ENCODE measurements around the gene SLC8A2. TPM values are rescaled to one million over a fixed set of nuclear protein-coding genes. Genes with fewer than 3 reads are reported as not detected.
"Not testable (repeated sequence)": the region's sequence is repeated elsewhere in the genome, so short reads cannot be mapped to it uniquely, and the experiment has no call there.

Gene SLC8A2
- total and polyA plus RNA-seq, 9 donors: 0.07 to 1.3 (median 0.39) TPM; not detected in 3

DNA sequence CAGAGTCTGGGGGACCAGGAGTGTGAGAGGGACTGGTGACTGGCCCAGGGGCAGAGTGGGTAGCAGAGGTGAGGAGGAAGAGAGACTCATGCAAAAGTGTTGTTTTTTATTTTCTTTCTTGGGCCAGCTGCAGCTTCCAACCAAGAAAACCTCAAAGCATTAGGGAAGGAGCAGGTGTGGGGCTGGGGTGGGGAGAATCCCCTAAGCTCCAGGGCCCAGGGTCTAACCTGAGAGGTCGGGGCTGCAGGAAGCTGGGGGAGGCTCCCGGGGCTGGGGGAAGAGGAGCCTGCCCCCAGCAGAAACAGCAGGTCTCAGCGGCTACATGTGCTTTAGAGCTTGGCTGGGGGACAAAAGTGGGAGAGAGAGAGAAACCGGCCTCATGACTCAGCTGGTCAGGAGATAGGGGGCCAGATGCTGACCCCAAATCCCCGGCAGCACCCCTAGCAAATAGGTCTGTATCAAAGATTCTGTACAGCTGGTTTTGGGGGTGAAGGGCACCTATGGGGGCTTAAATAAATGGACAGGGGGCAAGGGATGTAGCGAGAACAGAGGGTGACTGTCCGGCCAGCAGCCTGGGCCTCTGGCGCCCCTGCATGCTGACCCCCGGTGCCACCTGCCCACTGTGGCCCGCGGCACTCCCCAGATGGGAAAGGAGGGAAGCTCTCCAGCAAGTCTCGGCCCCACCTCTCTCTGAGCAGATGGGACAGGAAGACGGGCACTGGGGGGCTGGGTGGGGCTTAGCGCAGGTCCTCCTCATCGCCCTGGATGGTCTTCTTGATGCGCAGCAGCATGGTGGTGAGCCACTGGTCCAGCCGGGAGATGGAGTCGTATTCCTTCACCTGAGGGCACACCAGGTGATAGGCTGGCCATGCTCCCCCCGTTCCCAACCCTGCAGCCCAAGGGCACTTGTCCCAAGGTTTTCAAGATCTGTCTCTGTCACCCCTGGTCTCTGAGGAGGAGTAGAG is 16.1 kb upstream of the SLC8A2 start:
- no peaks in the 10 kb centered on the region for H3K9me3 ChIP-seq
- no peak overlapping the region for H3K4me3 ChIP-seq
- 67 to 72% (median 68%) methylated on average over 19 of the region's 19 CpGs for WGBS, 3 donors
- no peaks in the 10 kb centered on the region for H3K27me3 ChIP-seq
- peaks cover 3% of the 10 kb centered on the region for H3K4me1 ChIP-seq (ENCODE audit: insufficient read depth)
- no peaks in the 10 kb centered on the region for H3K36me3 ChIP-seq
- TF ChIP-seq EP300 (IDR thresholded peaks at IDR 0.05) (no peak), POLR2A (IDR thresholded peaks at IDR 0.05) (no peak)
- TF ChIP-seq, protein P1, sequence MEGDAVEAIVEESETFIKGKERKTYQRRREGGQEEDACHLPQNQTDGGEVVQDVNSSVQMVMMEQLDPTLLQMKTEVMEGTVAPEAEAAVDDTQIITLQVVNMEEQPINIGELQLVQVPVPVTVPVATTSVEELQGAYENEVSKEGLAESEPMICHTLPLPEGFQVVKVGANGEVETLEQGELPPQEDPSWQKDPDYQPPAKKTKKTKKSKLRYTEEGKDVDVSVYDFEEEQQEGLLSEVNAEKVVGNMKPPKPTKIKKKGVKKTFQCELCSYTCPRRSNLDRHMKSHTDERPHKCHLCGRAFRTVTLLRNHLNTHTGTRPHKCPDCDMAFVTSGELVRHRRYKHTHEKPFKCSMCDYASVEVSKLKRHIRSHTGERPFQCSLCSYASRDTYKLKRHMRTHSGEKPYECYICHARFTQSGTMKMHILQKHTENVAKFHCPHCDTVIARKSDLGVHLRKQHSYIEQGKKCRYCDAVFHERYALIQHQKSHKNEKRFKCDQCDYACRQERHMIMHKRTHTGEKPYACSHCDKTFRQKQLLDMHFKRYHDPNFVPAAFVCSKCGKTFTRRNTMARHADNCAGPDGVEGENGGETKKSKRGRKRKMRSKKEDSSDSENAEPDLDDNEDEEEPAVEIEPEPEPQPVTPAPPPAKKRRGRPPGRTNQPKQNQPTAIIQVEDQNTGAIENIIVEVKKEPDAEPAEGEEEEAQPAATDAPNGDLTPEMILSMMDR (IDR thresholded peaks at IDR 0.05): no peak
- no peak for DNase-seq
- intact Hi-C loops (cut with DNase I): no loop called here
- H3K27ac ChIP-seq: no peak overlapping the region

DNA sequence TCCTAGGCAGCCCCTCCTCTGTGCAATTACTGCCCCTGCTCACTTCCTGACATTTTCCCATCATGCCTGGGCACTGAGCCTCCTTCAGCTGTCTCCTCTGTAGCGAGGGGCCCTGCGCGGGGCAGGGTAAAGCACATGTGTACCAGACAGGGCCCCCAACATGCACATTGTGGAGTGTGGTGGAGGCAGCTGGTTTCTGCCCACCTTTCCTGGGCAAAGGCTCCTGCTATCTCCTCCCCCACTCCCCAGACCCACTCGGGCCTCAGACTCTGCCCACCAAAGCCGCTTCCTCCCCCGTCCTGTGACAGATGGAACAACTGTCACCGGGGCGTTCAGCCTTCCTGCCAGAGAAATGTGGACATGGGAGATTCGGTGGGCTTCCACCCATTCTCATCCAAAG is 15.2 kb upstream of the SLC8A2 start:
- WGBS, 3 donors: 63 to 69% (median 68%) methylated on average over 9 of the region's 9 CpGs
- H3K36me3 ChIP-seq: no peaks in the 10 kb centered on the region

DNA sequence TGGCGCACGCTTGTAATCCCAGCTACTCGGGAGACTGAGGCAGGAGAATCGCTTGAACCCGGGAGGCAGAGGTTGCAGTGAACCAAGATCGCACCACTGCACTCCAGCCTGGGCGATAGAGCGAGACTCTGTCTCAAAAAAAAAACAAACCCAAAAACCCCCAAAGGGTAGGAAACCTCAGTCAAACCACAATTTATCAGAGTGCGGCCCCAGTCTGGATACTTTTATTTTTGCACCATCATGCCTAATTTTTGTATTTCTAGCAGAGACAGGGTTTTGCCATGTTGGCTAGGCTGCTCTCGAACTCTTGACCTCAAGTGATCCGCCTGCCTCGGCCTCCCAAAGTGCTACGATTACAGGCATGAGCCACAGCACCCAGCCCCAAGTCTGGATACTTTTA is 14.5 kb upstream of the SLC8A2 start:
- H3K4me1 ChIP-seq (ENCODE audit: insufficient read depth); H3K36me3 ChIP-seq; H3K27ac ChIP-seq; DNase-seq; H3K27me3 ChIP-seq; H3K4me3 ChIP-seq; intact Hi-C loops (cut with DNase I); H3K9me3 ChIP-seq: not testable (repeated sequence)
- WGBS, 3 donors: 85 to 87% (median 86%) methylated on average over 13 of the region's 13 CpGs

More for the DNA sequence above, 15.2 kb upstream of the SLC8A2 start:
- H3K4me1 ChIP-seq (ENCODE audit: insufficient read depth): peaks cover 3% of the 10 kb centered on the region
- H3K27ac ChIP-seq: no peak overlapping the region
- TF ChIP-seq, protein P1 (IDR thresholded peaks at IDR 0.05): no peak
- TF ChIP-seq POLR2A (IDR thresholded peaks at IDR 0.05) (no peak), EP300 (IDR thresholded peaks at IDR 0.05) (no peak)
- intact Hi-C loops (cut with DNase I): no loop called here
- H3K27me3 ChIP-seq: no peaks in the 10 kb centered on the region
- no peaks in the 10 kb centered on the region for H3K9me3 ChIP-seq
- no peak overlapping the region for H3K4me3 ChIP-seq
- DNase-seq: no peak

DNA sequence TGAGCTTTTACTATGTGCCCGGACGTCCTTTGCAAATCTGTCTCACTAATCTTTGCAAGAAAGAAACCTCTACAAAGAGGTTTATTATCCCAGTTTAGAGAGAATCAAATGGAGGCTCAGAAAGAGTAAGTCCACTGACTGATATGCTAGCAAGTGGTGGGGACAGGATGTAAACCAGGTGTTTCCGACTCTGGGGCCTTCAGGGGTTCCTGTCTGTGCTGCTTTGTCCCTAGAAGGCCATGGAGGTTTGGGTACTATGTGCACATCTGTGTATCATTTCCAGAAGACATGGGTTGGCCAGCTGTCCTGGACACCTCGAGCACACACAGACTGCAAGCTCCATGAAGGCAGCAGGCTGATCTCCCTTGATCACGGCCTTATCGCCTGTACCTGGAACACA is 13.5 kb upstream of the SLC8A2 start:
- peak overlapping the region in 1 of 2 donors; percentile 3 for H3K27ac ChIP-seq

GRCh38 chr19:47483800-47484690 is 12.4 kb upstream of the SLC8A2 start, which contains the start of gene KPTN:
TSS of gene KPTN (minus strand) at chr19:47484219. CDS start at chr19:47484160, 59 bp downstream.
- H3K4me3 ChIP-seq: peak within 1 kb of the TSS; percentile 72
- no peaks in the 10 kb centered on the region for H3K36me3 ChIP-seq
- WGBS, 3 donors: 1 to 3% (median 2%) methylated on average over 44 to 57 of the region's 57 CpGs
- no peaks in the 10 kb centered on the region for H3K27me3 ChIP-seq
- TF ChIP-seq, protein P1 (IDR thresholded peaks at IDR 0.05): peak; percentile 33 to 79 (median 77)
- TF ChIP-seq POLR2A (IDR thresholded peaks at IDR 0.05) (peak; percentile 29), EP300 (IDR thresholded peaks at IDR 0.05) (no peak)
- intact Hi-C loops (cut with DNase I): no loop called here
- peak; percentile 84 to 92 (median 86) for DNase-seq
- H3K4me1 ChIP-seq (ENCODE audit: insufficient read depth): peaks cover 3% of the 10 kb centered on the region
- no peaks in the 10 kb centered on the region for H3K9me3 ChIP-seq
- H3K27ac ChIP-seq: peak within 1 kb of the TSS; percentile 83 to 97

More for the DNA sequence above, 13.5 kb upstream of the SLC8A2 start:
- intact Hi-C loops (cut with DNase I): no loop called here
- Histone ChIP-seq H3K27me3 (no peaks in the 10 kb centered on the region), H3K9me3 (no peaks in the 10 kb centered on the region), H3K4me1 (ENCODE audit: insufficient read depth) (peaks cover 3% of the 10 kb centered on the region), H3K36me3 (no peaks in the 10 kb centered on the region), H3K4me3 (no peak overlapping the region)
- DNase-seq: peak in 1 of 5 donors; percentile 10
- TF ChIP-seq POLR2A (IDR thresholded peaks at IDR 0.05) (no peak), EP300 (IDR thresholded peaks at IDR 0.05) (no peak)
- WGBS, 3 donors: 79 to 88% (median 81%) methylated on average over 6 of the region's 6 CpGs

Data from ovary (tissue), 9 donors.